B cell (primary cell): ENCODE measurements around the gene FSTL3. TPM values are rescaled to one million over a fixed set of nuclear protein-coding genes. Genes with fewer than 3 reads are reported as not detected.
A peak's percentile ranks its signal among the peaks of the same experiment; 100 is the strongest.
"Not testable (repeated sequence)": the region's sequence is repeated elsewhere in the genome, so short reads cannot be mapped to it uniquely, and the experiment has no call there.

Source experiments
- ATAC-seq: fragments of 200-7000 bp; cut with Tn5 transposase; one replicate; pipeline ENCODE4 v1.10.0; 2021; ENCODE audit warnings: low read depth, mild to moderate bottlenecking, moderate number of reproducible peaks, moderate library complexity
- CTCF ChIA-PET: fragments of 350-600 bp; sonication (Branson Sonifier 250); formaldehyde crosslinking; loops from one replicate; lab custom pipeline; 2021; ENCODE audit warnings: antibody characterized with exemption, inconsistent platforms; lab: Charles Lee
- POLR2A ChIA-PET: fragments of 350-600 bp; sonication (Branson Sonifier 250); formaldehyde crosslinking; loops from one replicate; lab custom pipeline; 2021; ENCODE audit warnings: antibody characterized with exemption; lab: Charles Lee
- DNase-seq: peaks from one replicate; pipeline ENCODE4 v3.0.0; 2013
- H2AFZ ChIP-seq: 2 replicates; pipeline ENCODE4 v1.6.1; 2012; ENCODE audit warnings: mild to moderate bottlenecking, low read depth, low read length; ENCODE audit not compliant: insufficient read depth, poor library complexity, severe bottlenecking
- H3K27ac ChIP-seq, 2 donors: 1 replicate in 1 of 2; 2 replicates in 1 of 2; pipeline ENCODE4 v1.5.1; 2012 to 2013; ENCODE audit warnings: low read length in 2 of 2, mild to moderate bottlenecking in 2 of 2, moderate library complexity in 1 of 2
- H3K27me3 ChIP-seq, 4 experiments: fragments of 200-600 bp in 1 of 4; sonication (generic) in 1 of 4; replicated peaks in 1 of 4; 1 replicate in 2 of 4; 2 replicates in 2 of 4; pipeline versions ENCODE4 v1.6.1 to v1.7.0; 2013 to 2016; ENCODE audit warnings: low read length in 3 of 4, mild to moderate bottlenecking in 2 of 4, mixed read lengths in 1 of 4, moderate library complexity in 1 of 4; ENCODE audit not compliant: insufficient read depth in 4 of 4, control insufficient read depth in 3 of 4; ENCODE audit errors: control extremely low read depth in 1 of 4
- H3K36me3 ChIP-seq, 2 experiments: replicated peaks in 1 of 2; 1 replicate in 1 of 2; 2 replicates in 1 of 2; pipeline versions ENCODE4 v1.6.1 to v1.7.1; 2013; ENCODE audit warnings: low read length in 1 of 2; ENCODE audit not compliant: insufficient read depth in 2 of 2, control insufficient read depth in 1 of 2; ENCODE audit errors: control extremely low read depth in 1 of 2, extremely low read depth in 1 of 2
- H3K4me1 ChIP-seq, 2 donors: fragments of 200-600 bp in 1 of 2; sonication (generic) in 1 of 2; 1 replicate in 1 of 2; 2 replicates in 1 of 2; pipeline versions ENCODE4 v1.5.1 to v1.6.1; 2013 to 2017; ENCODE audit warnings: low read length in 2 of 2; ENCODE audit not compliant: control insufficient read depth in 2 of 2, insufficient read depth in 2 of 2
- H3K4me2 ChIP-seq: replicated peaks from 2 replicates; pipeline ENCODE3; 2012; ENCODE audit warnings: mild to moderate bottlenecking, low read depth, low read length; ENCODE audit not compliant: poor library complexity, severe bottlenecking
- H3K4me3 ChIP-seq, 5 experiments: fragments of 200-600 bp in 1 of 5; sonication (generic) in 1 of 5; 1 replicate in 3 of 5; 2 replicates in 2 of 5; pipeline versions ENCODE4 v1.5.1 to v1.7.0; 2011 to 2016; ENCODE audit warnings: low read length in 4 of 5, mild to moderate bottlenecking in 4 of 5, low read depth in 2 of 5, control low read depth in 1 of 5, moderate library complexity in 1 of 5; ENCODE audit not compliant: insufficient read depth in 1 of 5; ENCODE audit errors: control extremely low read depth in 1 of 5, extremely low read depth in 1 of 5
- H3K79me2 ChIP-seq: fragments of 200-600 bp; sonication (generic); one replicate; pipeline ENCODE4 v1.6.0; 2016; ENCODE audit warnings: low read length; ENCODE audit not compliant: control insufficient read depth, insufficient read depth
- H3K9ac ChIP-seq: fragments of 200-600 bp; sonication (generic); 2 replicates; pipeline ENCODE4 v1.6.1; 2017; ENCODE audit warnings: mild to moderate bottlenecking, low read length, moderate library complexity
- H3K9me3 ChIP-seq, 3 donors: one replicate each; pipeline versions ENCODE4 v1.6.1 to v1.7.1; 2013; ENCODE audit warnings: low read length in 2 of 3; ENCODE audit not compliant: control insufficient read depth in 2 of 3, insufficient read depth in 1 of 3; ENCODE audit errors: control extremely low read depth in 1 of 3
- H4K20me1 ChIP-seq: 2 replicates; pipeline ENCODE4 v1.6.0; 2012; ENCODE audit warnings: mild to moderate bottlenecking, low read length; ENCODE audit not compliant: insufficient read depth, control insufficient read depth, poor library complexity, severe bottlenecking
- H3K27ac Mint-ChIP-seq: one replicate; pipeline ENCODE4 v1.8.0; 2021; ENCODE audit warnings: mixed read lengths
- H3K27me3 Mint-ChIP-seq: one replicate; pipeline ENCODE4 v1.8.0; 2021; ENCODE audit warnings: mixed read lengths
- H3K4me1 Mint-ChIP-seq: one replicate; pipeline ENCODE4 v1.8.0; 2021; ENCODE audit warnings: mixed read lengths
- H3K4me3 Mint-ChIP-seq: one replicate; pipeline ENCODE4 v1.8.0; 2021; ENCODE audit warnings: mixed read lengths
- H3K9me3 Mint-ChIP-seq: one replicate; pipeline ENCODE4 v1.8.0; 2022; ENCODE audit warnings: mixed read lengths; ENCODE audit not compliant: insufficient read depth
- EZH2 ChIP-seq: IDR thresholded peaks from 2 replicates; pipeline ENCODE4 v1.6.1; 2012; ENCODE audit warnings: borderline replicate concordance, low read depth, mild to moderate bottlenecking, moderate library complexity, low read length; ENCODE audit not compliant: insufficient read depth, poor library complexity, severe bottlenecking
- WGBS: methylation state at CpG from one replicate; pipeline ENCODE4 v1.1.5; 2013; ENCODE audit warnings: missing lambda C conversion rate; ENCODE audit not compliant: insufficient coverage; 5-methylcytosine and 5-hydroxymethylcytosine counted together
- intact Hi-C: fragments of 100-400 bp; cut with micrococcal nuclease; formaldehyde crosslinking; loops from one replicate; pipeline ENCODE4 v1.10.0; 2022
- polyA plus RNA-seq: library from polyadenylated mRNA; depleted of rRNA; stranded (reverse); fragments of >200 nt; gene quantifications from 2 replicates; pipeline ENCODE4 v1.2.3, GENCODE V29; 2012
- total RNA-seq, 2 donors: library from RNA; stranded (reverse); fragments of 120-200 nt in 1 of 2; gene quantifications; 1 replicate in 1 of 2; 2 replicates in 1 of 2; pipeline versions ENCODE4 v1.2.3 to v1.2.4, GENCODE V29; 2013 to 2022

Gene FSTL3
- total and polyA plus RNA-seq, 2 donors (not counting 1 experiment from before 2014, with no cell fraction given), result 2.6 to 5.8 TPM

GRCh38 chr19:702847-703246 lies 26.7 kb downstream of the FSTL3 start:
- WGBS, result 61% methylated on average over 4 of the region's 6 CpGs
- H3K4me1 Mint-ChIP-seq, result peaks cover 12% of the 10 kb centered on the region
- POLR2A ChIA-PET, result not testable (repeated sequence)

GRCh38 chr19:703329-703650 lies 27.1 kb downstream of the FSTL3 start:
- H3K4me3 Mint-ChIP-seq, result peak overlapping the region; percentile 47
- no peak overlapping the region for H3K9ac ChIP-seq
- H3K27ac Mint-ChIP-seq, result no peak overlapping the region
- H3K79me2 ChIP-seq, result no peaks in the 10 kb centered on the region
- no peaks in the 10 kb centered on the region for H4K20me1 ChIP-seq
- peaks cover 0 to 37% (median 2%) of the 10 kb centered on the region in 3 donors for H3K9me3 ChIP-seq
- H3K4me1 Mint-ChIP-seq, result peaks cover 12% of the 10 kb centered on the region
- ATAC-seq (peak; percentile 23), DNase-seq (no peak)
- intact Hi-C loops, result no loop called here
- H3K27me3 Mint-ChIP-seq, result peaks cover 22% of the 10 kb centered on the region
- peaks cover 10% of the 10 kb centered on the region in 2 donors for H3K4me1 ChIP-seq
- 8% methylated on average over 4 of the region's 4 CpGs for WGBS
- no peak overlapping the region for H3K27ac ChIP-seq
- H3K36me3 ChIP-seq, result no peaks in the 10 kb centered on the region
- CTCF ChIA-PET, result interaction anchor here (1.6 kb wide), 1 partner anchor 31 kb away, joined by 4 read pairs; no protein-coding TSS in a partner anchor
- no peak for TF ChIP-seq EZH2
- H2AFZ ChIP-seq, result no peak overlapping the region
- H3K9me3 Mint-ChIP-seq, result peaks cover 1% of the 10 kb centered on the region
- POLR2A ChIA-PET, result no interaction called here
- peaks cover 0 to 35% (median 5%) of the 10 kb centered on the region in 4 experiments for H3K27me3 ChIP-seq
- no peak overlapping the region for H3K4me3 ChIP-seq
- H3K4me2 ChIP-seq, result peak overlapping the region; percentile 42

More at GRCh38 chr19:702847-703246, 26.7 kb downstream of the FSTL3 start:
- peaks cover 18% of the 10 kb centered on the region for H3K27me3 Mint-ChIP-seq
- H3K4me1 ChIP-seq, H3K4me3 ChIP-seq, ATAC-seq, H3K27ac Mint-ChIP-seq, H3K9me3 Mint-ChIP-seq, H3K4me3 Mint-ChIP-seq, H2AFZ ChIP-seq, H4K20me1 ChIP-seq, CTCF ChIA-PET, H3K79me2 ChIP-seq, H3K36me3 ChIP-seq, H3K9ac ChIP-seq, H3K27ac ChIP-seq, H3K4me2 ChIP-seq, DNase-seq, intact Hi-C loops: not testable (repeated sequence)
- H3K27me3 ChIP-seq, result peaks cover 0 to 35% (median 4%) of the 10 kb centered on the region in 4 experiments
- peaks cover 0 to 33% (median 2%) of the 10 kb centered on the region in 3 donors for H3K9me3 ChIP-seq
